Glutamatergic neuron (in vitro differentiated cells): Measurements from ENCODE around the gene HBQ1. TPM values are rescaled to one million over a fixed set of nuclear protein-coding genes. Genes with fewer than 3 reads are reported as not detected.

Experiments
- DNase-seq: peaks from one replicate; pipeline ENCODE4 v3.0.0; 2022
- H3K27ac Mint-ChIP-seq: one replicate; pipeline ENCODE4 v1.8.0; 2020; ENCODE audit warnings: mild to moderate bottlenecking, mixed read lengths, inconsistent platforms; ENCODE audit not compliant: unreplicated experiment
- H3K27me3 Mint-ChIP-seq: one replicate; pipeline ENCODE4 v1.8.0; 2020; ENCODE audit warnings: mild to moderate bottlenecking, moderate library complexity, mixed read lengths, inconsistent platforms; ENCODE audit not compliant: unreplicated experiment
- H3K36me3 Mint-ChIP-seq: one replicate; pipeline ENCODE4 v1.8.0; 2020; ENCODE audit warnings: mild to moderate bottlenecking, mixed read lengths, inconsistent platforms; ENCODE audit not compliant: unreplicated experiment
- H3K4me1 Mint-ChIP-seq: one replicate; pipeline ENCODE4 v1.8.0; 2020; ENCODE audit warnings: mild to moderate bottlenecking, low read depth, mixed read lengths, inconsistent platforms; ENCODE audit not compliant: unreplicated experiment
- H3K4me3 Mint-ChIP-seq: one replicate; pipeline ENCODE4 v1.8.0; 2020; ENCODE audit warnings: mild to moderate bottlenecking, mixed read lengths, inconsistent platforms; ENCODE audit not compliant: unreplicated experiment
- H3K9me3 Mint-ChIP-seq: one replicate; pipeline ENCODE4 v1.8.0; 2020; ENCODE audit warnings: mild to moderate bottlenecking, moderate library complexity, mixed read lengths, inconsistent platforms; ENCODE audit not compliant: unreplicated experiment
- total RNA-seq: library from RNA; stranded (reverse); fragmentation: NEBNext Ultra II Directional; extraction: Animal tissue kit (Norgen Biotek cat#: 25700); gene quantifications from one replicate; pipeline ENCODE4 v1.2.1, GENCODE V29; 2021; ENCODE audit not compliant: unreplicated experiment
- TF ChIP-seq, protein P1 (sequence below): fragments of 200-600 bp; sonication (generic); IDR thresholded peaks from one replicate; pipeline ENCODE4 v1.5.0; 2021; ENCODE audit not compliant: partially characterized antibody, unreplicated experiment

HBQ1 gene
- total RNA-seq, 1 donor from 2014 or later: 1.5 TPM

DNA sequence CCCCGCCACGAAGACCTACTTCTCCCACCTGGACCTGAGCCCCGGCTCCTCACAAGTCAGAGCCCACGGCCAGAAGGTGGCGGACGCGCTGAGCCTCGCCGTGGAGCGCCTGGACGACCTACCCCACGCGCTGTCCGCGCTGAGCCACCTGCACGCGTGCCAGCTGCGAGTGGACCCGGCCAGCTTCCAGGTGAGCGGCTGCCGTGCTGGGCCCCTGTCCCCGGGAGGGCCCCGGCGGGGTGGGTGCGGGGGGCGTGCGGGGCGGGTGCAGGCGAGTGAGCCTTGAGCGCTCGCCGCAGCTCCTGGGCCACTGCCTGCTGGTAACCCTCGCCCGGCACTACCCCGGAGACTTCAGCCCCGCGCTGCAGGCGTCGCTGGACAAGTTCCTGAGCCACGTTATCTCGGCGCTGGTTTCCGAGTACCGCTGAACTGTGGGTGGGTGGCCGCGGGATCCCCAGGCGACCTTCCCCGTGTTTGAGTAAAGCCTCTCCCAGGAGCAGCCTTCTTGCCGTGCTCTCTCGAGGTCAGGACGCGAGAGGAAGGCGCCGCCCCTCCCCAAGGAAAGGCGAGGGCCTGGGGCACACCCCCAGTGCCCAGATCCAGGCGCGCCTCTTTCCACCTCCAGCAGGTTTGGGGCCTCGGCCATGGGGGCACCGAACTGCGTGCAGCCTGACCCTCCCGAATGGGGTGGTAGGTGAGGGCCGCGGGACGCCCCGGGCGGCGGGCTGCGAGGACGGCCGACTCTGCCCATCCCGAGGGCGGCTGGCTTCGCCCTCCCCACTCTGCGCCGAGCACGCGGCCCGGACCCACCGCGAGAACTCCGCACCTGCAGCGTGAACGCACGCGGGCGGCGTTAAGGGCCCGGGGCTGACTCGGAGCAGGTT lies 664 bp downstream of the HBQ1 start:
- TF ChIP-seq, protein P1, sequence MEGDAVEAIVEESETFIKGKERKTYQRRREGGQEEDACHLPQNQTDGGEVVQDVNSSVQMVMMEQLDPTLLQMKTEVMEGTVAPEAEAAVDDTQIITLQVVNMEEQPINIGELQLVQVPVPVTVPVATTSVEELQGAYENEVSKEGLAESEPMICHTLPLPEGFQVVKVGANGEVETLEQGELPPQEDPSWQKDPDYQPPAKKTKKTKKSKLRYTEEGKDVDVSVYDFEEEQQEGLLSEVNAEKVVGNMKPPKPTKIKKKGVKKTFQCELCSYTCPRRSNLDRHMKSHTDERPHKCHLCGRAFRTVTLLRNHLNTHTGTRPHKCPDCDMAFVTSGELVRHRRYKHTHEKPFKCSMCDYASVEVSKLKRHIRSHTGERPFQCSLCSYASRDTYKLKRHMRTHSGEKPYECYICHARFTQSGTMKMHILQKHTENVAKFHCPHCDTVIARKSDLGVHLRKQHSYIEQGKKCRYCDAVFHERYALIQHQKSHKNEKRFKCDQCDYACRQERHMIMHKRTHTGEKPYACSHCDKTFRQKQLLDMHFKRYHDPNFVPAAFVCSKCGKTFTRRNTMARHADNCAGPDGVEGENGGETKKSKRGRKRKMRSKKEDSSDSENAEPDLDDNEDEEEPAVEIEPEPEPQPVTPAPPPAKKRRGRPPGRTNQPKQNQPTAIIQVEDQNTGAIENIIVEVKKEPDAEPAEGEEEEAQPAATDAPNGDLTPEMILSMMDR: no peak
- peaks cover 14% of the 10 kb centered on the region for H3K9me3 Mint-ChIP-seq
- peak; percentile 92 for DNase-seq

GRCh38 chr16:181565-182021 lies 1.3 kb downstream of the HBQ1 start:
- H3K4me3 Mint-ChIP-seq: no peak overlapping the region
- H3K27me3 Mint-ChIP-seq: peaks cover 16% of the 10 kb centered on the region
- no peak overlapping the region for H3K27ac Mint-ChIP-seq
- TF ChIP-seq, protein P1: peak; percentile 99
- peaks cover 6% of the 10 kb centered on the region for H3K4me1 Mint-ChIP-seq
- H3K9me3 Mint-ChIP-seq: peaks cover 14% of the 10 kb centered on the region
- H3K36me3 Mint-ChIP-seq: no peaks in the 10 kb centered on the region
- no peak for DNase-seq

More for the DNA sequence above, 664 bp downstream of the HBQ1 start:
- Mint-ChIP-seq H3K4me1 (peaks cover 6% of the 10 kb centered on the region), H3K27ac (no peak overlapping the region), H3K27me3 (peaks cover 16% of the 10 kb centered on the region), H3K36me3 (no peaks in the 10 kb centered on the region), H3K4me3 (peak overlapping the region; percentile 55)

GRCh38 chr16:183005-183404 lies 2.7 kb downstream of the HBQ1 start:
- H3K27ac Mint-ChIP-seq: peak overlapping the region; percentile 15
- H3K4me1 Mint-ChIP-seq: peaks cover 2% of the 10 kb centered on the region
- TF ChIP-seq, protein P1: no peak
- H3K9me3 Mint-ChIP-seq: peaks cover 12% of the 10 kb centered on the region
- no peaks in the 10 kb centered on the region for H3K36me3 Mint-ChIP-seq
- no peak for DNase-seq
- H3K27me3 Mint-ChIP-seq: peaks cover 10% of the 10 kb centered on the region
- H3K4me3 Mint-ChIP-seq: no peak overlapping the region

DNA sequence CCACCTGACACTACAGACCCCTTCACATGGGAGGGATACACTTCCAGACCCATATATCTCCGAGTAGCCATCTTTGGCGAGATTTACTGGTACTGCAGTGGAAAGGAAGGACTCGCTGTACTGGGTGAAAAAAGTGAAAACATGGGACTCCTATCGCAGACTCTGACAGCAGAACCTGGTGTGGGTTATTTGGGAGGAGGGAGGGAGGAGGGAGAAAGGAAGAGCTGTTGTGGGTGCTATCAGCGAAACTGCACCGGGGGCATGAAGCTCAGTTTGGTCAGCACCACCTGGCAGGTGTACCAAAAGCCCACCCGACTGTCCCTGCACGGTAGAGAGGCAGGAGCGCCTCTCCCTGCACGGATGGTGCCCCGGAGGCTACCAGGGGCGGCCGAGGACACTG lies 5.0 kb downstream of the HBQ1 start:
- H3K27me3 Mint-ChIP-seq: peaks cover 1% of the 10 kb centered on the region
- H3K27ac Mint-ChIP-seq: no peak overlapping the region
- H3K4me3 Mint-ChIP-seq: no peak overlapping the region
- H3K9me3 Mint-ChIP-seq: peaks cover 9% of the 10 kb centered on the region
- no peak for DNase-seq
- H3K4me1 Mint-ChIP-seq: no peaks in the 10 kb centered on the region
- TF ChIP-seq, protein P1: no peak
- no peaks in the 10 kb centered on the region for H3K36me3 Mint-ChIP-seq

DNA sequence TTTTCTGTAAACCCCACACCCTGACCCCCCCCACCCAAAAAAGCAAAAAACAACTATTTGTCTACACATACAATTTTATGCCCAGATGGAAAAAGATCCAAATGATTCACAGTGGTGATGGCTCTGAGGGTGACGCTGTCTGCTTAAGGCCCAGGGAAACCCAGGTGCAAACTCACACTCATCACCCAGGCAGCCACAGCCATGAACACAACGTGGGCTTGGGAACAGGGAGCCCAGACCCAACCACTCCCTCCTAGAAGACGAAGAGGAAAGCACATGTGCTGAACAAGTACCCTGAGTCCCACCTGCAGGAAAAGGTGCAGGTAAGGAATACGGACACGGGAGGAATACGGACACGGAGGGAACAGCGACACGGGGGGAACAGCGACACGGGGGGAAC lies 5.4 kb downstream of the HBQ1 start:
- Mint-ChIP-seq H3K36me3 (no peaks in the 10 kb centered on the region), H3K27me3 (peaks cover 1% of the 10 kb centered on the region), H3K4me1 (no peaks in the 10 kb centered on the region), H3K9me3 (peaks cover 9% of the 10 kb centered on the region), H3K27ac (no peak overlapping the region), H3K4me3 (no peak overlapping the region)
- TF ChIP-seq, protein P1: no peak
- DNase-seq: no peak
